ENCODE data around the gene PGPEP1. TPM values are rescaled to one million over a fixed set of nuclear protein-coding genes. Genes with fewer than 3 reads are reported as not detected.
"Not testable (repeated sequence)": the region's sequence is repeated elsewhere in the genome, so short reads cannot be mapped to it uniquely, and the experiment has no call there.

Gene PGPEP1
- polyA plus RNA-seq, 3 donors: 10.3 to 25.1 (median 10.3) TPM

DNA sequence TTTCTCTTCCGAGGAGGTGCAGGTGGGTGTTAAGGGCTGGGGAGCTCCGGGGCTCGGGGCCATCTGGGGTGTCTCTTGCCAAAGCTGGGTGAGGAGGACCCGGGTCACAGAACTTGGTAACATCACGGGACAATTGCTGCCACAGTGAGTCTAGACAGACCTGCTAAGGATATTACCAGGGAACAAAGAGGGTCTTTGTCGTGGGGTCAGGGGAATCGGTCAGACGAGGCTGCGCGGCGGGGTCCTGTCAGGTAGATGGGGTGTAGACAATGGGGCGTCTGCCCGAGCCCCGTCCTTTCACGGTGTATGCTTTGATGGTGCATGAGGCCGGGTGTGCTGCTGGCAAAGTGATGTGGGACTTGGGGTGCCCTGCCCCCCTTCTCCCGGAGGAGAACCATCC lies 7.8 kb downstream of the PGPEP1 start:
- H3K27ac Mint-ChIP-seq: peak overlapping the region in 1 of 7 donors; percentile 78
- no peak overlapping the region for H3K9ac ChIP-seq (ENCODE audit: insufficient read depth, low read length, poor library complexity, severe bottlenecking)
- TF ChIP-seq, protein P1, sequence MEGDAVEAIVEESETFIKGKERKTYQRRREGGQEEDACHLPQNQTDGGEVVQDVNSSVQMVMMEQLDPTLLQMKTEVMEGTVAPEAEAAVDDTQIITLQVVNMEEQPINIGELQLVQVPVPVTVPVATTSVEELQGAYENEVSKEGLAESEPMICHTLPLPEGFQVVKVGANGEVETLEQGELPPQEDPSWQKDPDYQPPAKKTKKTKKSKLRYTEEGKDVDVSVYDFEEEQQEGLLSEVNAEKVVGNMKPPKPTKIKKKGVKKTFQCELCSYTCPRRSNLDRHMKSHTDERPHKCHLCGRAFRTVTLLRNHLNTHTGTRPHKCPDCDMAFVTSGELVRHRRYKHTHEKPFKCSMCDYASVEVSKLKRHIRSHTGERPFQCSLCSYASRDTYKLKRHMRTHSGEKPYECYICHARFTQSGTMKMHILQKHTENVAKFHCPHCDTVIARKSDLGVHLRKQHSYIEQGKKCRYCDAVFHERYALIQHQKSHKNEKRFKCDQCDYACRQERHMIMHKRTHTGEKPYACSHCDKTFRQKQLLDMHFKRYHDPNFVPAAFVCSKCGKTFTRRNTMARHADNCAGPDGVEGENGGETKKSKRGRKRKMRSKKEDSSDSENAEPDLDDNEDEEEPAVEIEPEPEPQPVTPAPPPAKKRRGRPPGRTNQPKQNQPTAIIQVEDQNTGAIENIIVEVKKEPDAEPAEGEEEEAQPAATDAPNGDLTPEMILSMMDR (IDR thresholded peaks at IDR 0.05): no peak

DNA sequence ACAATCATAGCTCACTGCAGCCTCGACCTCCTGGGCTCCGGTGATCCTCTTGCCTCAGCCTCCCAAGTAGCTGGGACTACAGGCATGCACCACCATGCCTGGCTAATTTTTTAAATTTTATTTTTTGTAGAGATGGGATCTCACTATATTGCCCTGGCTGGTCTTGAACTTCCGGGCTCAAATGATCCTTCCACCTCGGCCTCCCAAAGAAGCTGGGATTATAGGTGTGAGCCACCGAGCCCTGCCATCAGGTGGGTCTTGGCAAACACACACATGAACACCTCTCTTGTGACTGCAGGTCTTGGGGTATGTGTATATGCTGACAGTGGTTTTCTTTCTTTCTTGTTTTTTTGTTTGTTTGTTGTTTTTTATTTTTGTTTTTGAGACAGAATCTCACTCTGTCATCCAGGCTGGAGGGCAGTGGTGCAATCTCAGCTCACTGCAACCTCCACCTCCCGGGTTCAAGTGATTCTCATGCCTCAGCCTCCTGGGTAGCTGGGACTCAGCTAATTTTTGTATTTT lies 8.5 kb downstream of the PGPEP1 start:
- WGBS (ENCODE audit: insufficient coverage): 97% methylated on average over 5 of the region's 6 CpGs
- intact Hi-C loops (cut with micrococcal nuclease): loop anchor here (1.0 to 5.0 kb wide), 3 partner anchors 38 to 61 kb away; partner anchors contain the start of gene GDF15 (in 1 of the 2)
- H3K36me3 Mint-ChIP-seq: peaks cover 61 to 84% of the 10 kb centered on the region in 2 donors

More for the DNA sequence above, 7.8 kb downstream of the PGPEP1 start:
- peaks cover 17% of the 10 kb centered on the region for H3K4me1 Mint-ChIP-seq
- no peaks in the 10 kb centered on the region for H3K79me2 ChIP-seq (ENCODE audit: insufficient read depth, low read length)
- H3K4me3 ChIP-seq (replicated peaks in 1 of 3; ENCODE audit: low read depth in 2 of 3, low read length in 3 of 3): no peak overlapping the region
- WGBS (ENCODE audit: insufficient coverage): 93% methylated on average over 12 of the region's 17 CpGs
- peaks cover 0 to 1% (median 0%) of the 10 kb centered on the region in 3 donors for H3K27me3 Mint-ChIP-seq (ENCODE audit: low read depth in 3 of 3)
- no peaks in the 10 kb centered on the region for H3K27me3 ChIP-seq (ENCODE audit: control insufficient read depth in 2 of 2, insufficient read depth in 2 of 2, low read length in 2 of 2)
- H3K36me3 Mint-ChIP-seq: peaks cover 59 to 86% of the 10 kb centered on the region in 2 donors
- no peak overlapping the region for H2AFZ ChIP-seq (ENCODE audit: insufficient read depth, low read depth, low read length, poor library complexity, severe bottlenecking)
- no peaks in the 10 kb centered on the region for H3K9me3 ChIP-seq (replicated peaks in 1 of 2; ENCODE audit: control insufficient read depth in 1 of 2, insufficient read depth in 1 of 2, low read length in 2 of 2)
- peaks cover 0 to 8% of the 10 kb centered on the region in 2 donors for H3K4me1 ChIP-seq (ENCODE audit: control insufficient read depth in 1 of 2, insufficient read depth in 2 of 2, low read length in 2 of 2)
- no peaks in the 10 kb centered on the region for H3K9me3 Mint-ChIP-seq
- peaks cover 31% of the 10 kb centered on the region for H4K20me1 ChIP-seq (ENCODE audit: insufficient read depth, low read length)
- H3K4me2 ChIP-seq (replicated peaks; ENCODE audit: extremely low read depth, low read length, poor library complexity, severe bottlenecking): no peak overlapping the region
- DNase-seq: no peak
- no peak overlapping the region for H3K4me3 Mint-ChIP-seq
- H3K36me3 ChIP-seq (replicated peaks in 1 of 2; ENCODE audit: control insufficient read depth in 1 of 2, insufficient read depth in 2 of 2, low read length in 2 of 2): peaks cover 14 to 31% of the 10 kb centered on the region in 2 donors
- H3K27ac ChIP-seq (ENCODE audit: low read depth in 1 of 2, low read length in 2 of 2): no peak overlapping the region
- intact Hi-C loops (cut with micrococcal nuclease): loop anchor here in 1 of 2 donors (2.0 to 5.0 kb wide), 2 partner anchors 39 to 61 kb away; partner anchors contain the start of gene GDF15

More for the DNA sequence above, 8.5 kb downstream of the PGPEP1 start:
- not testable (repeated sequence) for H2AFZ ChIP-seq (ENCODE audit: insufficient read depth, low read depth, low read length, poor library complexity, severe bottlenecking); H3K4me3 Mint-ChIP-seq; H3K4me1 ChIP-seq (ENCODE audit: control insufficient read depth in 1 of 2, insufficient read depth in 2 of 2, low read length in 2 of 2); H3K9me3 ChIP-seq (replicated peaks in 1 of 2; ENCODE audit: control insufficient read depth in 1 of 2, insufficient read depth in 1 of 2, low read length in 2 of 2); H3K27me3 ChIP-seq (ENCODE audit: control insufficient read depth in 2 of 2, insufficient read depth in 2 of 2, low read length in 2 of 2); H3K9ac ChIP-seq (ENCODE audit: insufficient read depth, low read length, poor library complexity, severe bottlenecking); DNase-seq; H3K4me2 ChIP-seq (replicated peaks; ENCODE audit: extremely low read depth, low read length, poor library complexity, severe bottlenecking); H3K79me2 ChIP-seq (ENCODE audit: insufficient read depth, low read length); H3K9me3 Mint-ChIP-seq; H3K27ac ChIP-seq (ENCODE audit: low read depth in 1 of 2, low read length in 2 of 2); H3K27me3 Mint-ChIP-seq (ENCODE audit: low read depth in 3 of 3); H3K4me3 ChIP-seq (replicated peaks in 1 of 3; ENCODE audit: low read depth in 2 of 3, low read length in 3 of 3)
- peaks cover 35% of the 10 kb centered on the region for H4K20me1 ChIP-seq (ENCODE audit: insufficient read depth, low read length)
- Mint-ChIP-seq H3K27ac (peak overlapping the region in 2 of 7 donors; percentile 13 to 75), H3K4me1 (peaks cover 17% of the 10 kb centered on the region)
- peaks cover 10 to 30% of the 10 kb centered on the region in 2 donors for H3K36me3 ChIP-seq (replicated peaks in 1 of 2; ENCODE audit: control insufficient read depth in 1 of 2, insufficient read depth in 2 of 2, low read length in 2 of 2)

All from CD14-positive monocyte (primary cell).